HG03139 (cell line): ENCODE data around the gene KRT13.

Experiments
- ATAC-seq: cut with Tn5 transposase; IDR thresholded peaks from one replicate; pipeline ENCODE4 v1.9.1; 2021; ENCODE audit not compliant: unreplicated experiment

The KRT13 gene

DNA sequence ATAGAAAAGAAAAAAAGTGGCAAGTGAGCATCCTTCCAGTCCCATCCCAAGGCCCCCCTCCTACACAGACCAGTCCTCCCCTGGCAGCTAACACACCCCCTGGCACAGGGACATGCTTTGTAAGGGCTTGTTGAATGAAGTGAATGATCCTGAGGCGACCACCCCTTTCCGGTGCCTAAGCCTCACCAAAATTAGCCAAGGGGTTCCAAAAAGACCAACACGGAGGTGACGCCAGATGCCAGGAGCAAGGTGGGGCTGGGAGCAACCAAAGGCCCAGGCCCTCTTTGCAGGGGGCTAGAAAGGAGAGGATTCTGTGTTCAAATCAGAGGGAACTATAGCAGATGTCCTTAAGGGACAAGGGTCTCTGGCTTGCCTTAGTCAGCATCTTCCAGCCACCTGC, 30.0 kb downstream of the KRT13 start:
- no peak for ATAC-seq

GRCh38 chr17:41474863-41475262, 30.5 kb downstream of the KRT13 start:
- no peak for ATAC-seq

DNA sequence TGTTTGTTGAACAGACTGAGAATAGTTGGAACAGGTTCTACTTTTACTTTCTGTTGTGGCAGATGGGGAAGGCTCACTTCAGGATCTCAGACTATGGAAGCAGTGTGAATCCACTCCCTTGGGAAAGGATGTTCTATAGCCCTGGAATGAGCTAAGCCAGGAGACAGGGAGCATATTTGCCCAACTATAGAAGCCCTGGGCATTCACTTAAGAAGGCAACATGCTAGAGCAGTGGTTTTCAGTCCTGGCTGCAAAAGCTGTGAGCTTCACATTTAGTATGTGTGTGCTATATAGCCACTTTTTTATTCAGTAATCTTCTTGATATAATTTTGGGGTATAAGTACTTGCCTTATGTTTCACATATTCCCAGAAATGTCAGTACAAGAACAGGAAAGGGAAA, 37.1 kb downstream of the KRT13 start:
- no peak for ATAC-seq

DNA sequence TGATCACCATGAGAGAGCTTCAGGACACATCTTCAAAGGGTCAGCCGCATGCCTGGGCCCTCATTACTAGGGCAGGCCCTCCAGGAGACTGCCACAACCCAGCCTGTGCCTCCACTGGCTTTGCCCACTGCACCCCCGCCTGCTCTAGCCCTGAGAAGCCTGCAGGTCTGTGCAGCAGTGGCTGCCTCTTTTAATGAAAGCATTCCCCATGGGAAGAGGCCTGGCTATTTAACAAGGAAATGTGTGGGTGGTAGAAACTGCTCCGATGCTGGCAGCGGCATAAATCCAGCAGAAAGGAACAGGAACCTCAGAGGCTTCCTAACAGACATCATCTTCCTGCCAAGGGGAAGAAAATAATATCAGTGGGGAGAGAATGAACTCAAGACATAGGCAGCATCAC, 37.9 kb downstream of the KRT13 start:
- ATAC-seq: no peak

DNA sequence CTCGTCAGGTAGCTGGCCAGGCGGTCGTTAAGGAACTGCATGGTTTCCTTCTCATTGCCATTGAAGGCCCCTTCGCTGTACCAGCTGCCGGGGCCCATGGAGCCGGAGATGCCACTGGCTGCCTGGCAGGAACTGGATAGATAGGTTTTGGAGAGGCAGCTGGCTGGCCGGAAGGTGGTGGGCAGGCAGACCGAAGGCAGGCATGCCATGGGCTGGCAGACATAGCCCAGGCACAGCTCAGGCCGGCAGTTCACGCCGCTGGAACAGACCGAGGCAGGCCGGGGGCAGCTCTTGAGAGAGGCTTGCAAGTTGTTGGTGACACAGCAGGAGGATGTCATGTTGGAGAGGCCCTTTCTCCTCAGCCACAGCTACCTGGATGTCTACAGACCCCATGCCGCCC, 38.4 kb downstream of the KRT13 start, which contains the start of gene KRT32:
Gene KRT32 (minus strand): TSS at position 399 of the 400 bp plus-strand sequence. CDS start 61 bp downstream, at position 338.
- no peak for ATAC-seq

GRCh38 chr17:41464682-41465081, 40.7 kb downstream of the KRT13 start:
- no peak for ATAC-seq

GRCh38 chr17:41464173-41464572, 41.2 kb downstream of the KRT13 start:
- no peak for ATAC-seq

- ATAC-seq: no peak
Observed at GRCh38 chr17:41463746-41464145, 41.7 kb downstream of the KRT13 start.

DNA sequence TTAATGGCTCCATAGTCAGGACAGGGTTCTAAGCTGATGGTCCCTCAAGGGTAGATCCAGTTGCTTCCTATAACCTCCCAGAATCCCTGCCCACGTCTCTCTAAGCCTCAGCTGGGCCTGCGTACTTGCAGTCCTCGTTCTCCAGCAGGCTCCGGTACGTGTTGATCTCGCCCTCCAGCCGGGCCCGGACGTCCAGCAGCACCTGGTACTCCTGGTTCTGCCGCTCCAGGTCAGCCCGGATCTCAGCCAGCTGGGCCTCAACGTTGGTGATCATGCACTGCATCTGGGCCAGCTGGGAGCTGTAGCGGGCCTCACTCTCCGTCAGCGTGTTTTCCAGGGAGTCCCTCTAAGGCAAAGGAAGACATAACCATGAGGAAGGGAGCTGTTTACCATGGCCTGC, 42.7 kb downstream of the KRT13 start:
- no peak for ATAC-seq

DNA sequence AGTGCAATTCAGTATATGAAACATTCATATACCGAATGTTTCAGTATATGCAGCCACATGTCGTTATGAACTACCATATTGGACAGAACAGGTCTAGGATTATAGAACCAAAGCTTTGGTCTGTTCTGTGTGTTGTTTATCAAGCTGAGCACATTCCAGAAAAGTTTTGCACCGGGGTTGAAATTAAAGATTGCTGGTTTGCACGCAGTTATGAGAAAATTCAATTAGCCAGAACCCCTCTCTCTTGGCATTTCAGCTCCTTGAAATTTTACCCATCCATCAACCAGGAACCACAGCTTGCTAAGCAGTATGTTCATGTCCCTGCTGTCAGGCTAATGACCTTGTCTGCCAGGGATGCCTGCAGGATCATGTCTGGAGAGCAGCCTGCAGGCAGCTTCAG, 47.7 kb downstream of the KRT13 start:
- no peak for ATAC-seq

GRCh38 chr17:41456204-41456603, 49.2 kb downstream of the KRT13 start:
- no peak for ATAC-seq

DNA sequence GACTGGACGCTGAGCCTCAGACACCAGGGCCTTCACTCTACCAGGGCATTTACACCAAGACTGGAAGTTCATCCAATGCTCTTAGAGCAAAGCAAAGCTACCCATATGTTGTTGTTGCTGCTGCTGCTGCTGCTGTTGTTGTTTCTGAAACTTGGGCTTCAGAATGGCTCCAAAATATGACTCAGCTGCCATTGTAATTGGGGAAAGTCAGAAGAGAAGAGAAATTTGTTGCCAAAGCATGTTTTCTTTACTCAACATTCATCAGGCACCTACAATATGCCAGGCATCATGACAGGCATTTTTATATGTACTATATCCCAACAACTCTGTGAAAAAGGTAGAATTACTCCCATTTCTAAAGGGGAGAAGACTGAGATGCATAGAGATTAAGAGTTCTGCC, 50.2 kb downstream of the KRT13 start:
- no peak for ATAC-seq

DNA sequence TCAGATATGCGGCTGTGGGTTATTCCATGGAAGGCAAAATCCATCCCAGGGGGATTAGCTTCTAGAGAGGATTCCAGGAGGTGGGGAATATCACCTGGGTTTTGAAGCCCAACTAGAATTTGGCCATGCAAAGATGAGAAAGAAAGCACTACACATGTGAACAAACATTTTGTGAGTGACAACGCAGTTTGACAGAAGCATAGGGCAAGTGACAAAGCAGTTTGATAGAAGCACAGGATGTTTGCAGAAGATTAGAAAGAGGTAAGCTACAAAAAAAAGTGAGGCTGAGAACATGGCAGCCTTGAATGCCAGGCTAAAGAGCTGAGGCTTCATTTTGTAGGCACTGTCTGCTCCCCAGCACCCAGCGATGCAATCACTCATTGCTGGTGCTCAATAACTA, 52.3 kb downstream of the KRT13 start:
- ATAC-seq: no peak

- no peak for ATAC-seq
Observed at GRCh38 chr17:41452281-41452680, 53.1 kb downstream of the KRT13 start.

GRCh38 chr17:41451154-41451728, 54.2 kb downstream of the KRT13 start:
- no peak for ATAC-seq
